ENCODE measurements around the gene TAS2R60. TPM values are rescaled to one million over a fixed set of nuclear protein-coding genes. Genes with fewer than 3 reads are reported as not detected.

Gene TAS2R60
- total and polyA plus RNA-seq, 2 of the 8 experiments (the other 6 are each of a cell fraction or from before 2014, with no cell fraction given): 0.15 to 0.32 TPM

DNA sequence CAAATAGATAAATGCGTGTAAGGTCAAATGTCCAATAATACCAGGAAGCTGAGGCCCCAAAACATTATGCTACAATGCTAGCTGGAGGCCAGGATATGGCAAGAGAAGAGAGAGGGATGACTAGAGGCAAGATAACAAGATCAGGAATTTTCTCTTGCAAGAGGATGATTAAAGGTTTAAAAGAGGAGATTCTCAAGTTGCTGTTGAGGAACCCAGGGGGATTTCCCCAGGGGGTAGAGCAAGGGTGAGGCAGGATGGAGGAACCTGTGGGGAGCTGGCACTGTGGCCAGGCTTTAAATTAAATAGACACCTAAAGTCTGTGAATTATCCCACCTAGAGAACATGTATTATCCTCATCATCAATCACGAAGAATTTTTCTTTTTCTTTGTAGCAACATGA is 3.4 kb upstream of the TAS2R60 start (continued):
- TF ChIP-seq TEAD4 (IDR thresholded peaks at IDR 0.05; ENCODE audit: low read depth, low read length) (no peak), HDAC6 (IDR thresholded peaks at IDR 0.05; ENCODE audit: low read depth, low read length) (no peak), TAF7 (optimal IDR thresholded peaks at IDR 0.05; ENCODE audit: borderline replicate concordance, low read depth, low read length) (no peak), NANOG (IDR thresholded peaks at IDR 0.05; ENCODE audit: insufficient read depth, low read depth, low read length, poor library complexity, severe bottlenecking) (no peak), POLR2AphosphoS5 (IDR thresholded peaks at IDR 0.05; ENCODE audit: low read depth, low read length) (no peak), GABPA (IDR thresholded peaks at IDR 0.05; ENCODE audit: borderline replicate concordance, insufficient read depth, low read length) (no peak)
- TF ChIP-seq, protein P1, sequence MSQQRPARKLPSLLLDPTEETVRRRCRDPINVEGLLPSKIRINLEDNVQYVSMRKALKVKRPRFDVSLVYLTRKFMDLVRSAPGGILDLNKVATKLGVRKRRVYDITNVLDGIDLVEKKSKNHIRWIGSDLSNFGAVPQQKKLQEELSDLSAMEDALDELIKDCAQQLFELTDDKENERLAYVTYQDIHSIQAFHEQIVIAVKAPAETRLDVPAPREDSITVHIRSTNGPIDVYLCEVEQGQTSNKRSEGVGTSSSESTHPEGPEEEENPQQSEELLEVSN (IDR thresholded peaks at IDR 0.05): no peak
